ENCODE measurements around the gene SGSM2. TPM values are rescaled to one million over a fixed set of nuclear protein-coding genes. Genes with fewer than 3 reads are reported as not detected.
A peak's percentile ranks its signal among the peaks of the same experiment; 100 is the strongest.

SGSM2 gene
- total RNA-seq, 1 experiment from 2014 or later: 65.6 TPM

DNA sequence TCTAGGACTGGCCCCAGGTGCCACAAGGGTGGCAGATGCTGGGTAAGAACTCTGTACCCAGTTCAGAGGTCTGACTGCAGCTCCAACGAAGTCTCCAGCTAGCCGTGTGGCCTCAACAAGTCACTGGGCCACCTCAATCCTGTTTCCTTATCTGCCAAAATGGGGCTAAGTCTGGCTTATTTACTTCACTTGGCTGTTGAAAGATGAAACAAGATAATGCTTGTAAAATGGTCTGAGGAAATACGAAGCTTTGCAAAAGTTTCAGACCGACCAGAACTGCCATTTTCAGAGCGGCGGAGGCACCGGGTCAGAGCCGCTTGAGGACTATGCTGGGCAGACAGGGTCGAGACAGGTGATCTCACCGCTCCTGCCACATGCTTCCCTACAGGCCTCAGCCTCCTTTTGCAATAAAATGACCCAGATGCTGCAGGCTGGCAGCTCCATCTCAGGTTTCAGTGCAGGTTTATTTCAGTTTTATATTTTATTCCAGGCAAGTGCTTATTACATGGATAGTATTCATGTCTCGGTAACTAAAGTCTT lies 46.4 kb downstream of the SGSM2 start:
- Histone ChIP-seq H3K36me3 (ENCODE audit: control insufficient read depth, insufficient read depth, low read length) (no peaks in the 10 kb centered on the region), H3K4me1 (no peaks in the 10 kb centered on the region), H3K4me3 (ENCODE audit: low read depth, low read length) (no peak overlapping the region), H3K9me3 (no peaks in the 10 kb centered on the region), H3K27me3 (replicated peaks; ENCODE audit: control insufficient read depth, insufficient read depth, low read length) (no peaks in the 10 kb centered on the region)
- no peaks in the 10 kb centered on the region for H3K4me1 Mint-ChIP-seq (ENCODE audit: low read depth, unreplicated experiment)
- CTCF ChIA-PET: interaction anchor here (0.7 to 4.5 kb wide), 7 partner anchors 9 to 35 kb away, joined by 4 to 213 read pairs (median 14); no protein-coding TSS in a partner anchor
- no peak overlapping the region for H3K4me3 Mint-ChIP-seq (ENCODE audit: unreplicated experiment)
- no peaks in the 10 kb centered on the region for H3K27me3 Mint-ChIP-seq (ENCODE audit: insufficient read depth, unreplicated experiment)
- BruUV-seq (replicated peaks): no TSS peak
- TF ChIP-seq, protein P1, sequence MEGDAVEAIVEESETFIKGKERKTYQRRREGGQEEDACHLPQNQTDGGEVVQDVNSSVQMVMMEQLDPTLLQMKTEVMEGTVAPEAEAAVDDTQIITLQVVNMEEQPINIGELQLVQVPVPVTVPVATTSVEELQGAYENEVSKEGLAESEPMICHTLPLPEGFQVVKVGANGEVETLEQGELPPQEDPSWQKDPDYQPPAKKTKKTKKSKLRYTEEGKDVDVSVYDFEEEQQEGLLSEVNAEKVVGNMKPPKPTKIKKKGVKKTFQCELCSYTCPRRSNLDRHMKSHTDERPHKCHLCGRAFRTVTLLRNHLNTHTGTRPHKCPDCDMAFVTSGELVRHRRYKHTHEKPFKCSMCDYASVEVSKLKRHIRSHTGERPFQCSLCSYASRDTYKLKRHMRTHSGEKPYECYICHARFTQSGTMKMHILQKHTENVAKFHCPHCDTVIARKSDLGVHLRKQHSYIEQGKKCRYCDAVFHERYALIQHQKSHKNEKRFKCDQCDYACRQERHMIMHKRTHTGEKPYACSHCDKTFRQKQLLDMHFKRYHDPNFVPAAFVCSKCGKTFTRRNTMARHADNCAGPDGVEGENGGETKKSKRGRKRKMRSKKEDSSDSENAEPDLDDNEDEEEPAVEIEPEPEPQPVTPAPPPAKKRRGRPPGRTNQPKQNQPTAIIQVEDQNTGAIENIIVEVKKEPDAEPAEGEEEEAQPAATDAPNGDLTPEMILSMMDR (IDR thresholded peaks at IDR 0.05; ENCODE audit: insufficient read depth in 1 of 2, low read depth in 1 of 2, low read length in 1 of 2, severe bottlenecking in 1 of 2, unreplicated experiment in 1 of 2): no peak
- POLR2A ChIA-PET: interaction anchor here (1.8 to 1.9 kb wide), 3 partner anchors 9 to 33 kb away, joined by 14 to 23 read pairs (median 18); no protein-coding TSS in a partner anchor
- no peaks in the 10 kb centered on the region for H3K9me3 Mint-ChIP-seq (ENCODE audit: unreplicated experiment)
- peaks cover 42% of the 10 kb centered on the region for H3K36me3 Mint-ChIP-seq (ENCODE audit: insufficient read depth, unreplicated experiment)
- no peak for DNase-seq
- intact Hi-C loops (cut with micrococcal nuclease; ENCODE audit: unreplicated experiment): no loop called here
- H3K27ac Mint-ChIP-seq (ENCODE audit: unreplicated experiment): no peak overlapping the region

DNA sequence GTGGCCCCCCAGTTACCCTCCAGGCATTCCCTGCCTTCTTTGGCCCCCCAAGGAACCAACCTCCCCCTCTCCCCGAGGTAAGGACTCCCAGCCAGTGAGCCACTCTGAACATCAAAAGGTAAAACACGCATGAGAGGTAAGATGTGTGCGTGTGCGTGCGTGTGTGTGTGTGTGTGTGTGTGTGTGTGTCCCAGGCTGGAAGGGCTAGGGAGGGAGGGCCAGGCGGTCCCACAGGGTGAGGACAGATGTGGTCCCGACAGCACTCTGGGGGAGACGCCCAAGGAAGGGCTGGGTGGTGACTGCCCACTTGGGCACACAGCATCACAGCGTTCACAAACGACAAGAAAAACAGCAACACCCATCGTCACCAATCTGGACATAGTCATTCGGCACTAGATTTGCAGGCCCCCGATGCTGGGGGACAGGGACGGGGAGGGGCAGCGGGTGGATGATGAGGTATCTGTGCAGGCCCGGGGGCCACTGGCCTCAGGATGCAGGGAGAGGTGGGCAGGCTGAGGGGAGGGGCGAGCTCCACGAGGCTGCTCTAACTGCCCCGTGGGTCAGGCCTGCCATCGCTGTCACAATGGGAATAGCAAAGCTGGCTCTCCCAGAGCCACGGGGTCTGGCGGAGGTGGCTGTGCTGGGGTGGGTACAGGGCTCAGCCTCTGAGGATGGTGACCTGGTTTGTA lies 47.3 kb downstream of the SGSM2 start:
- no TSS peak for BruUV-seq (replicated peaks)
- no peak overlapping the region for H3K4me3 Mint-ChIP-seq (ENCODE audit: unreplicated experiment)
- Histone ChIP-seq H3K4me1 (no peaks in the 10 kb centered on the region), H3K4me3 (ENCODE audit: low read depth, low read length) (no peak overlapping the region), H3K27me3 (replicated peaks; ENCODE audit: control insufficient read depth, insufficient read depth, low read length) (no peaks in the 10 kb centered on the region), H3K36me3 (ENCODE audit: control insufficient read depth, insufficient read depth, low read length) (no peaks in the 10 kb centered on the region), H3K9me3 (no peaks in the 10 kb centered on the region)
- H3K9me3 Mint-ChIP-seq (ENCODE audit: unreplicated experiment): no peaks in the 10 kb centered on the region
- TF ChIP-seq, protein P1 (IDR thresholded peaks at IDR 0.05; ENCODE audit: insufficient read depth in 1 of 2, low read depth in 1 of 2, low read length in 1 of 2, severe bottlenecking in 1 of 2, unreplicated experiment in 1 of 2): no peak
- H3K27ac Mint-ChIP-seq (ENCODE audit: unreplicated experiment): peak overlapping the region; percentile 65
- peaks cover 41% of the 10 kb centered on the region for H3K36me3 Mint-ChIP-seq (ENCODE audit: insufficient read depth, unreplicated experiment)
- no peaks in the 10 kb centered on the region for H3K4me1 Mint-ChIP-seq (ENCODE audit: low read depth, unreplicated experiment)
- intact Hi-C loops (cut with micrococcal nuclease; ENCODE audit: unreplicated experiment): no loop called here
- no peaks in the 10 kb centered on the region for H3K27me3 Mint-ChIP-seq (ENCODE audit: insufficient read depth, unreplicated experiment)
- POLR2A ChIA-PET: no interaction called here
- CTCF ChIA-PET: interaction anchor here (0.6 to 4.5 kb wide), 2 partner anchors 32 to 340 kb away, joined by 7 to 213 read pairs; no protein-coding TSS in a partner anchor
- no peak for DNase-seq

DNA sequence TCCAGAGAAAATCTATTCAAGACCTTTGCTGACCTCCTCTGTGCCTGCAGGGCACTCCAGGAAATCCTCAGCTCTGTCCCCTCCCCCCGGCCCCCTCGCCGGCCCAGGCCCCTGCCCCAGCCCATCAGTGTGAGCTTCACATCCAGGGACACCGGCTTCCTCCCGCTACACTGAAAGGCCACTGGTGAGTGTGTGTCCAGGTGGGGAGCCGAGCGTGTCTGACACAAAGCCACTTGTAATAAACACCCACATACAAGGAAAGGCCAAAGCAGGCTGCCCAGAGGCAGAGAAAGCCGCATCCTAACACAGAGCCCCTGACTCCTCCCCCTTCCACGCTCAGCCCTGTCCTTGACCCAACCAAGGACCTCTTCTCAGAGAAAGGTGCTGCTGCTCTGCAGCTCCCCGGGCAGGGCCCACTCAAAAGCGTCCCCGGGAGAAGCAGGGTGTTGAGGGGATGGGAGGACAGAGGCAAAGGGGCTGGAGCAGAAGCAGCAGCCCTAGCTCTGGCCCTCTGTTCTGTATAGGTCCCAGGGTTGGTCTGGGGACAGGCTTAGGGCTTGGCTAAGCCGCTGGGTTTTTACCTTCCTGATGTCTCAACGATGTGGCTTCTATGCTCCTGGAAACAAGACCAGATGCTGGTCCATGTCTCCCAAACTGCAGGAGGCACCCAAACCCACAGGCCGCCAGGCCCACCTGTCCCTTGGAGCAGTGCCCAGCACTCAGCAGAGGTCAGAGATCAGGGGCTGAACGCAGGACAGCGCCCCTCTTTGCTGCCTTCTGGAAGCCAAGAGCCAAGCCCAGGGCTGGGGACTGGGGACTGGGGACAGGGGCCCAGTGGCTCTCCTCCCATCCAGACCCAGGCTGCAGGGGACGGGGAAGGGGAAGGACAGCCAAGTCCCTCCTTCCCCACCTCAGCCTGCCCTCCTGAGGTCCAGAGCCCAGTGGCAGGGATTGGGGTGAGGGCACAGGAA lies 48.2 kb downstream of the SGSM2 start:
- H3K4me3 ChIP-seq (ENCODE audit: low read depth, low read length): no peak overlapping the region
- no peaks in the 10 kb centered on the region for H3K9me3 ChIP-seq
- ChIA-PET CTCF (interaction anchor here (0.6 to 4.5 kb wide), 2 partner anchors 31 to 339 kb away, joined by 7 to 213 read pairs; no protein-coding TSS in a partner anchor), POLR2A (no interaction called here)
- Mint-ChIP-seq H3K4me1 (ENCODE audit: low read depth, unreplicated experiment) (no peaks in the 10 kb centered on the region), H3K4me3 (ENCODE audit: unreplicated experiment) (no peak overlapping the region), H3K27me3 (ENCODE audit: insufficient read depth, unreplicated experiment) (no peaks in the 10 kb centered on the region), H3K9me3 (ENCODE audit: unreplicated experiment) (no peaks in the 10 kb centered on the region), H3K36me3 (ENCODE audit: insufficient read depth, unreplicated experiment) (peaks cover 39% of the 10 kb centered on the region), H3K27ac (ENCODE audit: unreplicated experiment) (no peak overlapping the region)
- TF ChIP-seq, protein P1 (IDR thresholded peaks at IDR 0.05; ENCODE audit: insufficient read depth in 1 of 2, low read depth in 1 of 2, low read length in 1 of 2, severe bottlenecking in 1 of 2, unreplicated experiment in 1 of 2): no peak
- intact Hi-C loops (cut with micrococcal nuclease; ENCODE audit: unreplicated experiment): no loop called here
- no peaks in the 10 kb centered on the region for H3K27me3 ChIP-seq (replicated peaks; ENCODE audit: control insufficient read depth, insufficient read depth, low read length)
- no peak for DNase-seq
- BruUV-seq (replicated peaks): no TSS peak
- H3K4me1 ChIP-seq: no peaks in the 10 kb centered on the region
- H3K36me3 ChIP-seq (ENCODE audit: control insufficient read depth, insufficient read depth, low read length): no peaks in the 10 kb centered on the region
